OCI-LY7 (cell line): ENCODE results near the gene EPHX1.

ENCODE experiments used
- CTCF ChIP-seq: fragments of 200-600 bp; sonication (generic); conservative IDR thresholded peaks from 2 replicates; pipeline ENCODE4 v1.5.1; 2014; ENCODE audit warnings: mild to moderate bottlenecking, antibody characterized with exemption, low read length, moderate library complexity, mixed read lengths
- EZH2phosphoT487 ChIP-seq: fragments of 200-600 bp; sonication (generic); IDR thresholded peaks from 2 replicates; pipeline ENCODE4 v1.6.1; 2018; ENCODE audit warnings: low read depth, borderline replicate concordance, mild to moderate bottlenecking, mixed run types, antibody characterized with exemption, low read length, moderate library complexity, mixed read lengths

GRCh38 chr1:225881959-225882693 lies 72.2 kb downstream of the EPHX1 start, which contains the start of gene TMEM63A:
- peak; percentile 47; the same call in 1 of the 2 replicates for TF ChIP-seq CTCF
- no peak for TF ChIP-seq EZH2phosphoT487
